ENCODE data around the gene PPP3CA.

DNA sequence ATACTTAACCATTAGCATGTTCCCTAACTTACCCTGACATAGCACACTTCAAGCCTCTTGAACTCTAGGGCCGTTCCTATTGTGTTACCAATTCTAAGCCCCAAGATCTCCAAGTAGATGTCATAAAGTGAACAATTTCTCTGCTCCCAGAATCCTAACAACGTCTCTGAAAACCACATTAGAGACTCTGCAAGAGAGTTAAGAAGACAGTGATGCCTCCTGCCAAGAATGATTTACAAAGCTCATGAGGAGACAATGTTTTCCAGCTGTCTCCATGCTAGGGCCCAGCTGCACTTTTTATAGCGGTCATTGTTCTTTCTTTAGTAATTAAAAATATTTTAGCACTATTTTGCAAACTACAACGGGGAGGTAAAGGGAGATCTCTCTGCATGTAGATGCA lies 358.4 kb downstream of the PPP3CA start:
- TF ChIP-seq, protein P1, sequence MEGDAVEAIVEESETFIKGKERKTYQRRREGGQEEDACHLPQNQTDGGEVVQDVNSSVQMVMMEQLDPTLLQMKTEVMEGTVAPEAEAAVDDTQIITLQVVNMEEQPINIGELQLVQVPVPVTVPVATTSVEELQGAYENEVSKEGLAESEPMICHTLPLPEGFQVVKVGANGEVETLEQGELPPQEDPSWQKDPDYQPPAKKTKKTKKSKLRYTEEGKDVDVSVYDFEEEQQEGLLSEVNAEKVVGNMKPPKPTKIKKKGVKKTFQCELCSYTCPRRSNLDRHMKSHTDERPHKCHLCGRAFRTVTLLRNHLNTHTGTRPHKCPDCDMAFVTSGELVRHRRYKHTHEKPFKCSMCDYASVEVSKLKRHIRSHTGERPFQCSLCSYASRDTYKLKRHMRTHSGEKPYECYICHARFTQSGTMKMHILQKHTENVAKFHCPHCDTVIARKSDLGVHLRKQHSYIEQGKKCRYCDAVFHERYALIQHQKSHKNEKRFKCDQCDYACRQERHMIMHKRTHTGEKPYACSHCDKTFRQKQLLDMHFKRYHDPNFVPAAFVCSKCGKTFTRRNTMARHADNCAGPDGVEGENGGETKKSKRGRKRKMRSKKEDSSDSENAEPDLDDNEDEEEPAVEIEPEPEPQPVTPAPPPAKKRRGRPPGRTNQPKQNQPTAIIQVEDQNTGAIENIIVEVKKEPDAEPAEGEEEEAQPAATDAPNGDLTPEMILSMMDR (IDR thresholded peaks at IDR 0.05) = no peak
- TF ChIP-seq POLR2A (IDR thresholded peaks at IDR 0.05) = no peak
